HG02759 (cell line): ENCODE results near the gene ADCK2.
"Not testable (repeated sequence)": the region's sequence is repeated elsewhere in the genome, so short reads cannot be mapped to it uniquely, and the experiment has no call there.

Experiments
- ATAC-seq: cut with Tn5 transposase; IDR thresholded peaks from one replicate; pipeline ENCODE4 v1.9.1; 2021; ENCODE audit warnings: mild to moderate bottlenecking, moderate library complexity; ENCODE audit not compliant: unreplicated experiment

Gene ADCK2

DNA sequence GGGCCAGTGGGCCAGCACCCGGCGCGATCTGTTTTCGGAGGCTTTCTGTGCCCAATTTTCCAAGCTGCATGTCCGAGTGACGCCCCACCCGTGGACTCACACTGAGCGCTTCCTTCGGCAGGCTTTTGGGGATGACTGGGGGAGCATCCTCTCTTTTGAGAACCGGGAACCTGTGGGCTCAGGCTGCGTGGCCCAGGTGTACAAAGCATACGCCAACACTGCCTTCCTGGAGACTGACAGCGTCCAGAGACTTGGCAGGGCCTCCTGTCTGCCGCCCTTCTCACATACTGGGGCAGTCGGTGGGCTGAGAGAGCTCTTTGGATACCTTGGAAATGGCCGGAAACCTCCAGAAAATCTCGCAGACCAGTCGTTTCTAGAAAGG lies 1.0 kb downstream of the ADCK2 start:
- no peak for ATAC-seq

DNA sequence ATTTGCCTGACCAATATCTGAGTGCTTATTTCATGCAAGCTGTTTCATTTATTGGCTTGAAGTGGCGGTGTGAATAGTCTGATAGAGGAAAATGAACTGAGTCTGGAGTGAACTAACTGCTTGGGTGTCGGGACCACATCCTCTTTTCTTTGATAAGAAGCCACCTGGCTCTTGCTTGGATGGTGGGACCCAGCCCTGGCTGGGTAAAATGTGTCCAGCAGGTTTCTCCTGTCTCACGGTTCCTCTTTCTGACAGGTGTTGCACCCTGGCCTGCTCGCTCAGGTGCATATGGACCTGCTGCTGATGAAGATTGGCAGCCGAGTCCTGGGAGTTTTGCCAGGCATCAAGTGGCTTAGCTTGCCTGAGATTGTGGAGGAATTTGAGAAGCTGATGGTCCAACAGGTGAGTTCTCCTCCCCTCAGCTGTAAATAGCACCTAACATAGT lies 1.6 kb downstream of the ADCK2 start:
- peak; percentile 10 for ATAC-seq

DNA sequence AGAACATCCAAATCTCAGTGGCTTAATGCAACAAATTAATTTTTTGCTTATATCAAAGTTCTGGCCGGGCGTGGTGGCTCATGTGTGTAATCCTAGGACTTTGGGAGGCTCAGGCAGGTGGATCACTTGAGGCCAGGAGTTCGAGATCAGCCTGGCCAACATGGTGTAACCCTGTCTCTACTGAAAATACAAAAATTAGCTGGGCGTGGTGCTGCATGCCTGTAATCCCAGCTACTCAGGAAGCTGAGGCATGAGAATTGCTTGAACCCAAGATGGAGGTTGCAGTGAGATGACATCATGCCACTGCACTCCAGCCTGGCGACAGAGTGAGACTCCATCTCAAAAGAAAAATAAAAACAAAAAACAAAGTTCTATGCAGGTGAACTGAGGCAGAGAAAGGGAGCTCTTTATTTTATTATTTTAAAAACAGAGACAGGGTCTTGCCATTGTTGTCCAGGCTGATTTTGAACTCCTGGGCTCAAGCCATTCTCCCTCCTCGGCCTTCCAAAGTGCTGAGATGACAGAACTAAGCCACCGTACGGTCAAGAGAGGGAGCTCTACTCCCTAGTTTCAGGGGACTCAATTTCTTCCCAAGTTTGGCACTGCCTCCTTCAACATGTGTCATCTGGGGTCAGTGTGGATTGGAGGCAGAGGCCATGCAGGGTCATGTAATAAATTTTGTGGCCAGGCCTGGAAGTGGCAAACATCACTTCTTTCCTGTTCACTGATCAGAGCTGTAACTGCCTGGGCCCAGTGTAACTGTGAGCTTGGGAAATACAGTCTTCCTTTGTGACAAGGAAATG lies 2.4 kb downstream of the ADCK2 start:
- no peak for ATAC-seq

DNA sequence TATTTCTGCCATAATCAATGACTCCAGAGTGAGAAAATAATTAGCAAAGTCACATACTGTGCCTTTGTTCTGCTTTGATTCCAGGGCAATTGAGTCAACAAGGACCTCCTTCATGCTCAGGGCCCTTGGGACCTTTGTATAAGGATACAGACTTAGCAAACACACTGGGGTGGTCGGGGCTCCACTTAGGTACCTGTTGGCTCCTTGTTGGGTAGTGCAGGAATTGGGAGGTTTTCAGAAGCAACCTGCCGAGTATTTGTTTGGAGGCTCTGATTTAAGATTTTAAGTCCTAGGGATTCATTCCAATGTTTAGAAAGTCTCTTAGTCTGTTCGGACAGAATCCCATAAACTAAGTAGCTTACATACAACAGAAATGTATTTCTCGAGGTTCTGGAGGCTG lies 3.0 kb downstream of the ADCK2 start:
- ATAC-seq = no peak

DNA sequence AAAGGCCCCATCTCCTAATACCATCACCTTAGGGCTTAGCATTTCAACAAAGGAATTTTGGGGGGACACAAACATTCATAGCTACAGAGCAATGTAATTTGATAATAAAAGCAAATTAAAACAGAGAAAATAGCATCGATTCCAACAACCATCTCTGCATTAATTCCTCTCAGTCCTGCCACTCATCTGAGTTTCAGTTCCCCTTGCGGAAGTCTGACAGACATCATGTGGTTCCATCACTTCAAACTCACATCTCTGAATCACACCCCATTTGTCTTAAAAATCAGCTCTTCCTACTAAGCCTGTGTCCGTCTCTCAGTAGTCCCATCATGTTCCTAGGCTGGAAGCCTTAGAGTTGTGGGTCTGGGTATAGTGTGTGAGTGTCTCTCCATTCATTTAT lies 3.6 kb downstream of the ADCK2 start:
- peak; percentile 42 for ATAC-seq

DNA sequence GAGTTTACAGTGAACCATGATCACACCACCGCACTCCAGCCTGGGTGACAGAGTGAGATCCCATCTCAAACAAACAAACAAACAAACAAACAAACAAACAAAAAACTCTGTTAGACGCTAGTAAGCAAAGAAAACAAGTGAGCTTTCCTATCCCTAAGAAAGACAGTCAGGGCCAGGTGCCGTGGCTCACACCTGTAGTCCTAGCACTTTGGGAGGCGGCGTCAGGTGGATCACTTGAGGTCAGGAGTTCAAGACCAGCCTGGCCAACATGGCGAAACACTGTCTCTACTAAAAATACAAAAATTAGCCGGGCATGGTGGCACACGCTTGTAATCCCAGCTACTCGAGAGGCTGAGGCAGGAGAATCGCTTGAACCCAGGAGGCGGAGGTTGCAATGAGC lies 4.2 kb downstream of the ADCK2 start:
- not testable (repeated sequence) for ATAC-seq

DNA sequence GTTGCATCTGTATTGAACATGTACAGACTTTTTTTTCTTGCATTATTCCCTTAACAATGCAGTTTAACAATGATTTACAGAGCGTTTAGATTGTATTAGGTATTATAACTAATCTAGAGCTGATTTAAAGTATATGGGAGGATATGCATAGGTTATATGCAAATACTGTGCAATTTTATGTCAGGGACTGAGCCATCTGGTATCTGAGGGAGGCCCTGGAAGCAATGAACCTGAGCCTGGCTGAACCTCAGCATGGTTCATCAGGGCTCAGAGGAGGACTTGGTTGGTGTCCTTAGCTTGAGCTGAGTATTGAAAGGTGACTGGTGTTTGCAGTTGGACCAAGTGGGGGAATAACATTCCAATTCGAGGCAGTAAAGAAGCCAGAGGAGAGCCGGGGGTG lies 4.8 kb downstream of the ADCK2 start:
- no peak for ATAC-seq

DNA sequence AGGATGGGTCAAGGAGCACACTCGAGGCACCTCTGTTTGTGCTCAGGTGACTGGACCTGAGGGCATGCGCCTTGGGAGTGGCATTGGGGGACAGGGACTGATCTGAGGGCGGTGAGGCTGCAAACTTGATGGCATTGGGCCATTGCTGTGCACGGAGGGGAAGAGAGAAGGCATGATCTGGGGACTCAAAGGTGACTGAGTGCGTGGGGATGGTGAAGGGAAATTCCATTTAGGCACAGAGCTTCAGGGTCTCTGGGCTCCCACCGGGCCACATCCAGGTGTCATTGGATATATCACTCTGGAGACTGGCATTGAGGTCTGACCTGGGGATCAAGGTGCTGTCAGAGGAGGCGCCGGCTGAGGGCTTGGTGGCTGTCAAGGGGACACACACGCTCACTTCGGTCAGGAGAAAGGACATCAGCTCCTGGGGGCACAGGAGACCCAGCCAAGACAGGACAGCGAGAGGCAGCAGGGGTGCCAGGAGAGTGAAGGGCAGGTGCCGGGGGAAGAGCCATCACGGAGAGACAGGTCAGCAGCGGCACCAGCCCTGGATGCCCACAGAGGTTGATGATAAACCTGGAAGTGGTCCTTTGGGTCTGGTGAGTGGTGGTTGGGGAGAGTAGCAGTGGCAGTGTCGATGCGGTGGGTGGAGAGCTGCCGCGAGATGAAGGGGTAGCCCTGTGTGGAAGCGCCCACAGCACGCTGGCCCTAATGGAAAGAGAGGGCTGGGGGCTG lies 5.5 kb downstream of the ADCK2 start:
- ATAC-seq = no peak

DNA sequence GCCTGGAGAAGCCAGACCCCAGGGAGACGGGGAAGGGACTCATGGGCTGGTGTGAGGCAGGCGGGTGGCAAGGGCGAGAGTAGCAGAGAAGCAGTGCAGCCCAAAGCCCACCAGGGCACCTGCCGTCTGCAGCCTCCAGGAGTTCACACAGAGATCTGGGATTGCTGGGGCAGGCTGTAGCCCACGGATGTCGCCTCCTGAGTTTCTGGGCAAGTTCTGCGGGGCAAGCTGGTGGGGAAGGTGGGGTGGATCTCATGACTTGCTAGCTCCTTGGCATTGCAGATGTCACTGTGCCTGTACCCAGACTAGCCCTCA lies 6.0 kb downstream of the ADCK2 start:
- no peak for ATAC-seq

DNA sequence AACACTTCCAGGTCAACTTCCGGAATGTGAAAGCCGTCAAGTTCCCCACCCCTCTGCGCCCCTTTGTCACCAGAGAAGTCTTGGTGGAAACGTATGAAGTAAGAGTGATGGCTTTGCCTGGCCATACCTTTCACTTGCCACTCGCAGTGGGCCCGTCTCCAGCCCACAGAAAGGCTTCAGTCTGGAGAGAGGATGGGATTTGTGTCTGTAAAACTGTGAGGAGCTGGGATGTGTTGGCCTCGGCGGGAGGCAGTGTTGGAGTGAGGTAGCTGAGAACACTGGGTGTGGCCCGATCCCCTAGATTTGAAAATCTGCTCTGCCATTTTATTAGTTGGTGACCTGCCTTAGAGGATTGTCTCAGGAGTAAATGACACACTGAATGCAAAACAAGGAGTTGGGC lies 6.4 kb downstream of the ADCK2 start:
- ATAC-seq = no peak

DNA sequence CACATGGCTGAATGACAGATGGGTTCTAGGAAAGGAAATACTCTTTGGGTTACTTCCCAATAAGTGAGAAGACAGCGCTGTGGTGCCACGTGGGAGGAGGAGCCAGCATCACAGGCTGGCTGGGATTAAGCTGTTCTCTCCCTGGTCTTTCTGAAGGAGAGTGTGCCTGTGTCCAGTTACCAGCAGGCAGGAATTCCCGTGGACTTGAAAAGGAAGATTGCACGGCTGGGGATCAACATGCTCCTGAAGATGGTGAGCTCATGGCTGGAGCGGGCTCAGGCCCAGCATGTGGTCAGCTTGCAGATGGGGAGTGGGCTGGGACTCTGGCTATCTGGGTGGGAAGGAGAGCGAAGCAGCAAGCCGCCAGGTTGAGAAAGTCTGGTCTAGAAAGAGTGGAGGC lies 8.1 kb downstream of the ADCK2 start:
- no peak for ATAC-seq

DNA sequence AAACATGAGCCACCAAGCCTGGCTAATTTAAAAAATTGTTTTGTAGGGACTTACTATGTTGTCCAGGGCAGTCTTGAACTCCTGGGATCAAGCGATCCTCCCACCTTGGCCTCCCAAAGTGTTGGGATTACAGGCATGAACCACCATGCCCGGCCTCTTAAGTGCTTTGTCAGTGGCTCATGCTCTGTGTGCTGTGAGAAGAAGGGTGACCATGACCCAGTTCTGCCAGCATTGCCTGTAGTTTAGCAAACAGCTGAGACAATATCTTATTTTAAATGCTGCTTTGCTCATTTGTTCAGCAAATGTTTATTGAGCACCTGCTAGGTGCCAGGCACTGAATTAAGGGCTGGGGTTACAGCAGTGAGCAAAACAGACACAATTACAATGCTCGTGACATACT lies 9.0 kb downstream of the ADCK2 start:
- no peak for ATAC-seq

DNA sequence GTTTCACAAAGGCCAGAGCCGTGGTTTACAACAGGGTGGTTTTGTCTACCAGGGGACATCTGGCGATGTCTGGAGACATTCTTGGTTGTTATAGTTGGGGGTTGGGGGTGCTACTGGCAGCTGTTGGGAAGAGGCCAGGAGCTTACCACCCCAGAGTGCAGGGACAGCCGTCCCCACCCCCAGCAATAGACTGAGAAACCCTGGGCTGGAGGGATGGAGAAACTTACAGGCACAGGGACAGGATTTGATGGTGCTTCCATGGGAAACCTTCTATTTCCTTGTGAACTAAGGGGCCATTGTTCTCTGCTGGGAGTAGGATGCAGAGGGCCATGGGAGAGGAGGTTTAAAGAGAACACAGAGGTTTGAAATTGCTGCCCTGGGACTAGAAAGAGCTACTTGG lies 10.9 kb downstream of the ADCK2 start:
- no peak for ATAC-seq

DNA sequence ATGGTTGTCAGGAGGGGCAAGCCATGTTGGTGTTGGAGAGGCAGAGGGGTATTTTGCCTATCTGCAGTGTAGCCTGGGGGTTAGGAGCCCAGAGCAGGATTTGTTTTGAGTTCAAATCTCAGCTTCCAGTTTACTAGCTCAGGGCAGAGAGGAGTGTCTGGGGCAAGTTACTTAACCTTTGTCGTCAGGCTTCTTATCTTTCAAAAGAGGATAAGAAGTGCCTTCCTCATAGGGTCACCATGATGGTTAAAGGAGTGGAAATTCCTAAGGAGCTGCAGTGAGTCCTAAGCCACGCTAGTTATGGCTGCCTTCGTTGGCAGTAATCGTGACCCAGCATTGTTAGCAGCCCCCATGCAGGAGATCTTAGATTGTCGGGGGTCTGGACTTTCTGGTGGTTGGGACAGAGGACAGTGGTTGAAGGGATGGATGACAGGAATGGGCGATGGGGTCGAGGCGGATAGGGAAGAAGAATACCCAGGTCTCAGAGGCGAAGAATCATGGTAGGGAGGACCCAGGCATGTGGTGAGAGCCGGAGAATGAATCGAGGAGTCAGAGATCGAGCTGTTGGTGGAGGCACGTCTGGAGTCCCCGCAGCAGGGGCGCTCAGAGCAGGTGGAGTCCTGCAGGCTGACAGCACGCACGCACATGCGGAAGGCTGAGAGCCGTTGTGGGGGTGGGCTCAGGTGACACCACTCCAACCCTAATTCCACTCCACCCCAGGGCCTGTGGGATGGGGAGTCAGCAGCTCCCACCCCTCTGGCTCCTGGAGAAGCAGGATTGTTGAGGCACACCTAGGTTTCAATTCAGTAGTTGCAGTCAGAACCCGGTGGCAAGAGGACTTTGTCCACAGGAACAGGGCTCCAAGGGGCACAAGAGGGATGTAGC lies 11.6 kb downstream of the ADCK2 start:
- no peak for ATAC-seq

DNA sequence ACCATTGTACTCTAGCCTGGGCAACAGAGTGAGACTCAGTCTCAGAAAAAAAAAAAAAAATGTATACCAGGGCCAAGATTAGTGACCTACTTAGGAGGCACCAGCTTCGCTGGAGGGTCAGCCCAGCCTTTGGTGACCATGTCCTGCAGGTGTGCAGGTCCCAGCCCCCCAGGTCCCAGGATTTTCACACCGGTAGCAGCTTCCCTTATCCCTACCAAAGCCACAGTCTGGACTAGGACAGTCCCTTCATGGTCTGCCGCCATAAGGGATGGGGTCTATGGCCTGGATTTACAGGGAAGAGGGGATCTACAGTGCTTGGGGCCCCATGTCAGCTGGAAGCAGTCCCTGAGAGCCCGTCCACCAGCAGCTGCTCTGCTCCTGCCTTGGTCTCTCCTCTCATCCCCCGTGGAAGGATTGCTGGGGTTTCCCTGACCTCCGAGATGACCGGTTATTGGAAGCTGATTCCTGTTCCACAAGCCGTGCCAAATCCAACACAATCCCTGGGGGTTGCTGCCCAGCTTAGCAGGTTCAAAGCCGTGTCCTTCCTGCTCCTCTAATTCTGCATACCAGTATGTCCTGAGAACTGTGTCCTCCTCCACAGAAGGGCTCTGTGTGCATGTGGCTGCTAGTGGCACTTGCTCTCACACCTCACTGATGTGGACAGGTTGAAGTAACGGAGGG lies 12.8 kb downstream of the ADCK2 start:
- ATAC-seq = no peak

DNA sequence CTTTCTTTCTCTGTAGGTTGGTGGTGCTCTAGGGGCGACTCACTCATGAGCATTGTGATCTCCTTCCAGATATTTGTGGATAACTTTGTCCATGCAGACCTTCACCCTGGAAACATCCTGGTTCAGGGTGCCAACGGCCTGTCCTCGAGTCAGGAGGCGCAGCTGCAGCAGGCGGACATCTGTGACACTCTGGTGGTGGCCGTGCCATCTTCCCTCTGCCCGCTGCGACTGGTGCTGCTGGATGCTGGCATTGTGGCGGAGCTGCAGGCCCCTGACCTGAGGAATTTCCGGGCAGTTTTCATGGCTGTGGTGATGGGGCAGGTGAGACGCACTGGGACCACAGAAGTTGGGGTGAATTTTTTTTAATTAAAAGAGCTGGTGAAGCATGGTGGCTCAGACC lies 14.2 kb downstream of the ADCK2 start:
- ATAC-seq = no peak

DNA sequence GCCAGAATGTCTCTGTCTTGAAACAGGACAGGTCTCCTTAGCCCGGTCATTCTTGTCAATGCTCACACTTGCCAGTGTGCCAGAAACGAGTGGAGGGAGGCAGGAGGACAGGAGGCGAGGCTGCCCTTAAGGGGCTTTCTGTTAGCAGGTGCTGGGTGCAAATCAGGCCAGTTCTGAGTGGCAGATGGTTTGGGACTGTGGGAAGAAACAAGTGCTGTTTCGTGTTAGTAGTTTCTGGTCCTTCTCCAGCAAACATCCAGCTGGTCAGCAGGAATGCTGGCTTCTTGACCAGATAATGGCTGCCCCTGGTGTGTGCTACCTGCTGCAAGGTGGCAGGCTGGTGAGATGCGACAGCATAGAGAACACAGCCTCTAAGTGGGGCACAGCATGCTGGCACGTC lies 15.6 kb downstream of the ADCK2 start:
- no peak for ATAC-seq

DNA sequence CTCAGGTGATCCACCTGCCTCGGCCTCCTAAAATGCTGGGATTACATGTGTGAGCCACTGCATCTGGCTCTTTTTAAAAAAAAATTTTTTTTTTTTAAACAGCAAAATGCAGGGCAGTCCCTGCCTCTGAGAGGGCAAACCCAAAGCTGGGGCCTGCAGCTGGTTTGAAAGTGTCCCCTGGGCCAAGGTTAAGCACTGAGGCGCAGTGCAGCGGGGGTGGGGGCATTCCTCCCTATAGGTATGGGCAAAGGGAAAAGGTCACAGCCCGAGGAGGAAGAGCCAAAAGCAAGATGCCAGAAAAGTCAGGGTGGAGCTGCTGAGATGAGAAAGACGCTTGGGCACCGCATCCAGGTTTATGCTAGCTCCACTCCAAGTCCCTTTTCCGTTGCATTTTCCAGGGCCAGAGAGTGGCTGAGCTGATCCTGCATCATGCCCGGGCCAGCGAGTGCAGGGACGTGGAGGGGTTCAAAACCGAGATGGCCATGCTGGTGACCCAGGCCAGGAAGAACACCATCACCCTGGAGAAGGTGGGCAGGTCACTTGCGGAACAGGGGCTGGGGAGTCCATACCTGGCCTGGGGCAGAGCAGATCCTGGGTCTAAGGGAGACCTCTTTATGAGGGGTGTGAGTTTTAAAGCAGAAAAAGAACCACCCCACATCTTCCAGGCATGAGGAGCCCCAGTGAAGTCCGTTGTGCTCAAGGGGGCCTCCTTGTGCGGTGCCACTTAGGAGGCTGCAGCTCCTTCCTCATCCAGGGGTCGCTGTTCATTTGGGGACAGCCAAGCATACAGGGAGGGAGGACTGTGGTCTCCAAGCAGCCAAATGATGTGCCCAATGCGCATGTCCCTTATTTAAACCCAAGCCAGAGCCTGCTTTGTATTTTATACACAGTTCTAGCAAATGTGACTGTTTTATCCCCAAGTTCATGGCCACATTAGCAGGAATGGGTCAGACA lies 16.7 kb downstream of the ADCK2 start:
- no peak for ATAC-seq

DNA sequence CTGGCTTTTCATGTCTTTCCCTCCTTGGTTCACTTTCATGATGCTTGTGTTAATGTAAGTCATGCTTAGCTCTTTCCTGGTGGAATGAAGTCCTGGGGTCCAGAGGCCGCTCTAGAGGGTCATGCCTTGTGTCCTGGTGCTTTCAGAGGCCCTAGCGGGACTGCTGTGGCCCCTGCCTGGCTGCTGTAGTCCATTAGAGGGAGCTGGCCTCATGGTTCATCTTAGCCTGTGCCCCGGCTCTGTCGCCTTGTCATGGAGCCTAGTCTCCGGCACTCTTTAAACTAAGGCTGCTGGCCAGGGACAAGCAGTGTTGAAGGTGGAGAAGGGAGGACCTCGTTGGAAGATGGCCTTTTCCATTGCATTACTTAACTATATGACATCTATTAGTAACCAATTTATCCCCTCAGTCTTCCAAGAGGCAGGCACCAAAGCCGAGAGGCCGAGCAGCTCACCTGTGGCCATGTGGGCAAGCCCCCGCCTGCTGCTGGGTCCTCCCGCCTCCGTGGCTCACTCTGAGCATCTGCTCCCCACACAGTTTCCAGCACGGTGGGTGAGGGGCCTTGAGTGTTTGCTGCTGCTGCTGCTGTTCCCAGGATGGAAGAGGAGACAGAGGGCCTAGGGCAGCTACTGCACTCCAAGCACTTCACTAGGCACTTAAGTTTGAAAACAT lies 18.8 kb downstream of the ADCK2 start:
- ATAC-seq = no peak
